Testis (tissue), 2 donors: ENCODE results near the gene CTF1.

ENCODE experiments used
- CTCF ChIP-seq, 3 experiments: fragments of 450-650 bp in 2 of 3; fragments of 200-600 bp in 1 of 3; sonication (generic) in 1 of 3; IDR thresholded peaks; one replicate each; pipeline ENCODE4 v1.5.1; 2016 to 2019; ENCODE audit warnings: antibody characterized with exemption in 3 of 3, mild to moderate bottlenecking in 2 of 3, moderate library complexity in 1 of 3
- POLR2A ChIP-seq: fragments of 450-650 bp; IDR thresholded peaks from one replicate; pipeline ENCODE4 v1.6.1; 2017; ENCODE audit warnings: antibody characterized with exemption, mild to moderate bottlenecking, moderate library complexity

DNA sequence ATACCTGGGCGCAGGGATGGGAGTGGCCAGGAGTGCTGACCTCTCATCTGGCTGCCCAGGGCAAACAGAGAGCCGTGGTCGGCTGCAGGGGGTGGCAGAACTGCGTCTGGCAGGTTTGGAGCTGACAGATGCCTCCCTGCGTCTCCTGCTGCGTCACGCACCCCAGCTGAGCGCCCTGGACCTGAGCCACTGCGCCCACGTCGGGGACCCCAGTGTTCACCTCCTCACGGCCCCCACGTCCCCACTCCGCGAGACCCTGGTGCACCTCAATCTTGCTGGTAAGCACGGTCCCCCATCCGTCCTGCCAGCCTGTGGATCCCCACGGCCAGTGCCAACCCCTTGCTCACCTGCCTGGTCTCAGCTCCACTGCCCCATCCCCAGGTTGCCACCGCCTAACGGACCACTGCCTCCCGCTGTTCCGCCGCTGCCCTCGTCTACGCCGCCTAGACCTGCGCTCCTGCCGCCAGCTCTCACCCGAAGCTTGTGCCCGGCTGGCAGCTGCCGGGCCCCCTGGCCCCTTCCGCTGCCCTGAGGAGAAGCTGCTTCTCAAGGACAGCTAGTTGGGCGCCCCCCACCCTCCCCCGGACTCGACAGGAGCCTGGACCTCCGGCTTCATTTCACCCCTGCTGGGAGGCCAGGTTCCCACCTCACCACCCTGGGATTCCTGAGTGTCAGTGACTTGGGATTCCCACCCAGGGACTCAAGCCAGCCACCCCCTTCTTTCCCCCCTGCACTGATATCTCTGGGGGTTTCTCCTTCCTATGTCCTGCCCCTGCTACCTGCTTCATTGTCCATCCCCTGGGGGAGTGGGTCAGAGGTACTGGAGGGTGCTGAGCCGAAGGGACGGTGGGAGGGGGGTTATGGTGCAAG is 50.5 kb downstream of the CTF1 start:
- TF ChIP-seq CTCF (IDR thresholded peaks at IDR 0.05) (no peak), POLR2A (no peak)
